GM18519 (cell line): Measurements from ENCODE around the gene MAPK7.

Source experiments
- ATAC-seq: cut with Tn5 transposase; IDR thresholded peaks from one replicate; pipeline ENCODE4 v1.9.1; 2021; ENCODE audit warnings: mild to moderate bottlenecking, moderate library complexity; ENCODE audit not compliant: unreplicated experiment, low FRiP score

MAPK7 gene

GRCh38 chr17:19414396-19415280 lies 36.3 kb downstream of the MAPK7 start:
- ATAC-seq = no peak

DNA sequence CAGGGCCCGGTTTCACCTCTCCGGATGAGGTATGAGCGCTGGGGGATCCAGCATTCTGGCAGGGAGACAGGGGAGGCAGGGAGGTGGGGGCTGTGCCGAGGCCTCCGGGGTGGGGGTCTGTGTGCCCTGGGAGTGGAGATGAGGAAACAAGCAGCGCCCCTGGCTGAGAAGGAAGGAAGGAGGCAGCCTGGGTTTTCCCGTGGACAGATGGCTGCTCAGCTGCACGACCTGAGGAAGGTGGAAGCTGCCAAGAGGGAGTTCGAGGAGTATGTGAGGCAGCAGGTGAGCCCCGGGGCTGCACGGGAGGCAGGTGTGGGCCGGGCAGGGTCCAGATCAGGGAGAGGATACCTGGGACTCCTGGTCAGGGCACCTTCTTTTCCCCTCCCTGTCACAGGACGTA lies 37.0 kb downstream of the MAPK7 start:
- no peak for ATAC-seq

- no peak for ATAC-seq
Measured at GRCh38 chr17:19415806-19416775, 37.8 kb downstream of the MAPK7 start.

DNA sequence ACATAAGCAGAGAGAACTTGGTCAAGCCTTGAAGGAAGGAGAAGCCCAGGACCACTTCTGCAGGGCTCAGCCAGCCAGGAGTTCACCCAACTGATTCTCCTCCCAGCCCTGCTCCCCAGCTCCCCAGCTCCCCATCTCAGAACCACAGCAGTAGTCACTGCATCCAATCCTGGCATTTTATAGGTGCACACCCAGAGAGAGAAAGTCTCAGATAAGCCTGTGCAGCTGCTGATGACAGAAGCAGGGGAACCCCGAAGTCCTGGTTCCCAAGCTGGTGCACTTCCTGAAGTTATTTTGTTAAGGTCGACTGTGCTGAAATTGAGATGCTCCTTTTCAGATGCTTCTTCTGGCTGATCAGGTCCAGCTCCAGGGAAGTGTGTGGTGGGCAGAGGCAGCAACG lies 39.3 kb downstream of the MAPK7 start:
- no peak for ATAC-seq

DNA sequence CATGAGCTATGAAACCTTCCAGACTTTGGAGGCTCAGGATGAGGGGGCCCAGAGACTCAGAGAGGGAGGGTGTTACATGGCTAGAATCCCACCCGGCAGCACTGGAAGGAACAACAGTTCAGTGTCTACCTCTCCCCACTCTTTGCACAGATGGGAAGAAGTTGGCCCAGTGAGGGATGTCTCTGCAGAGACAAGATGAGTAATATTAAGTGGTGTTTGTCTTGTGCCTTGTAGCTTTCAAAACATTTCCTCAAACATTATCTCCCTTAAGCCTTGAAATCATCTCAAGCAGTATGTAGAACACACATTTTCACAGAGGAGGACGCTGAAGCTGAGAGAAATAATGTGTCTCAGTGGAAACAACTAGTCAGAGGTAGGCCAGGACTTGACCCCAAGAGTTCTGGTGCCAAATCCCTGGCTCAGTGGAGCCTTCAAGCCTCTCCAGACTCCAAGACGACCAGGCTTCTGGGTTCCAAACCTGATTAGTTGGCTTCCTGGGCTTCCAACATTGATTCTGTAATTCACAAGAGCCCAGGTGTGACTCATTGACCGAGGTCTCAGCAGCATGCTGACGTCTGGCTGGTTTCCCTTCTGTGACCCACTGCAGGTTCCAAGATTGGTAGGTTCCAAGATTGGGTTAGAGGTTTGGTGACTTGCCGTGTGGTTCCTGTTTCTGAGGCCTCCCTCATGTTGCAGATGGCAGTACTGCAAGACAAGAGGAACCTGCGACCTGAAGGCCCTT lies 40.1 kb downstream of the MAPK7 start:
- no peak for ATAC-seq

GRCh38 chr17:19421219-19421618 lies 42.9 kb downstream of the MAPK7 start:
- ATAC-seq = no peak

- ATAC-seq = no peak
Measured at GRCh38 chr17:19421926-19422325, 43.6 kb downstream of the MAPK7 start.

- no peak for ATAC-seq
Measured at GRCh38 chr17:19424934-19425868, 46.9 kb downstream of the MAPK7 start.

- ATAC-seq = no peak
Measured at GRCh38 chr17:19426631-19427030, 48.3 kb downstream of the MAPK7 start.

DNA sequence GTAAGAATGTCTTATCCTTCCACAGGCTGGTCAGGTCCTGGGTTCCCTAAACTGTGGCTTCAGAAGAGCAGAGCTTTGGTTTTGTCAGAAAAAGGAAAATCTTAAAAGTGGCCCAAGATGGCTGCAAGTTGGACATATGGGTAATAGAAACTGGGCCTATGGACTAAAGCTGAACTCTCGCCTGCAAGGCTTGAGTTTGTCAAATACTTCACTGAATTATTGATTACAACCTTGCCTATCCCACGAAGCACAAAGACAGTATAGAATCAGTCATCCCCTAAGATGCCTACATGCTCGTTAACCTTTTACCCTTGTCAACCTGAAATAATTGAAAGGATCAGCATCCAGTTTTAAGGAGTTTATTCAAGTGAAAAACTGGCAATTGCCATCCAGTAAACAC lies 53.4 kb downstream of the MAPK7 start:
- ATAC-seq = no peak
